GM21360 (cell line): Measurements from ENCODE around the gene KCNMA1.

Experiments used
- ATAC-seq: cut with Tn5 transposase; IDR thresholded peaks from one replicate; pipeline ENCODE4 v1.9.1; 2021; ENCODE audit warnings: mild to moderate bottlenecking, moderate library complexity; ENCODE audit not compliant: unreplicated experiment

Gene KCNMA1

DNA sequence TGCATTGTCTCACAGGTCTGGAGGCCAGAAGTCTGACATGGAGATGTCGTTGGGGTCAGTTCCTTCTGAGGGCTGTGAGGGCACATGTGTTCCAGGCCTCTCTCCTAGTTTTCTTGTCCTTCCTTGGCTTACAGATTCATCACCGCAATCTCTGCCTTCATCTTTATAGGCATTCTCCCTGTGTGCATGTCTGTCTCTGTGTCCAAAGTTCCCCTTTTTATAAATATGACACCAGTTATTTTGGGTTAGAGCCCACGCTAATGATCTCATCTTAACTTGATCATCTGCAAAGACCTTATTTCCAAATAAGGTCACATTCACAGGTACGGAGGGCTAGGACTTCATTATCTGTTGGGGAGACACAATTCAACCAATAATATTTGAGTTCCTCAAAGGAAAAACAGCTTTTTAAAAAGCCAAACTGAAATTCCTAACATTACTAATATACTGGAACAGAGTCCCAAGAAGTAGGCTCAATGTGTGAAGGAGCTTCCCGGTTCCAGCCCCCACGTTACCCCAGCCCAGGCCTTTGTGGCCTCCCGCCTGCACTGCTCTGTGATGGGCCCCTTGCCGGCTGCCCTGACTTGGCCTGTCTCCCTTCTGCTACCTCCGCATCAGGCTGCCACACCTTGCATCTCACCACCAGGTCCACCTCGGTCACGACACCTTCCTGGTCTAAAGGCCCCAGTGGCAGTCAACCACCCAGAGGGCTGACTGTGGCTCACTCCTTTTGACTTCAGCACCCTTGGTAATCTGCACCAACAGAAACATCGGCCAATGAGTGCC, 142.7 kb downstream of the KCNMA1 start:
- ATAC-seq, result no peak

DNA sequence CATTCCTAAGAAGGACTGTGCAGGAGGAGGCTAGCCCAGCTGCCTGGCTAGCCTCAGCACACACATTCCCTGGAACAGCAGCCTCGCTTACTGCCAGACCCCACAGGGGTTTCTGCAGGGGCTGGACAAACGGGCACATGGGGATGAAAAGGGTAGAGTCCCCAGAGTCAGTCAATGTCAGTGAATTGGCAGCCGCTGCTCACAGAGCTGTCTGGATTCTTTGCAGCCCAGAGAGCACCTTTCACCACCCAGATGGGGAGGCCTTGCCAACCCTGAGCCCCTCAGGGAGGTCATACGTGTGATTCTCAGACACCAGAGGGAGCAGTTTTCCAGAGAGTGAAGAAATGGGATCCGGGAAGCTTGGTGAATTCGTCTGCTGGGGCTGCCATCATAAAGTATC, 143.3 kb downstream of the KCNMA1 start:
- no peak for ATAC-seq

DNA sequence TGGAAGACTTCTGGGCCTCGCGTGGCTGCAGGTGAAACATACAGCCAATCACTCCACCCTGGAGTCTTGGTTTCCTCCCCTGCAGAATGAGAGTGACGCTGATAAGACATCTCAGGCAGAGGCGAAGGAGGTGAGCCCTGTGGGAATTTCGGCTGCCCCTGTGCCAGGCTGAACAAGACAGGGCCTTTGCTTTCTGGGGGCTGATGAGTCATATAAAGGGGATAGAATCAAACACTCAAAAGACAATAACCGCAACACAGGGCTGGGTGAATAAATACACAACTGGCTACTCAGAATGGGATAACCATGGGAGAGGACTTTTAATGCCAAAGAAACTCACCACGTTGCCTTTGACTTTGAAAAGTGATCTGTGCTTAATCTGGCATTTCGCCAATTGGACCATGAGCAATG, 143.8 kb downstream of the KCNMA1 start:
- ATAC-seq, result peak; percentile 31

DNA sequence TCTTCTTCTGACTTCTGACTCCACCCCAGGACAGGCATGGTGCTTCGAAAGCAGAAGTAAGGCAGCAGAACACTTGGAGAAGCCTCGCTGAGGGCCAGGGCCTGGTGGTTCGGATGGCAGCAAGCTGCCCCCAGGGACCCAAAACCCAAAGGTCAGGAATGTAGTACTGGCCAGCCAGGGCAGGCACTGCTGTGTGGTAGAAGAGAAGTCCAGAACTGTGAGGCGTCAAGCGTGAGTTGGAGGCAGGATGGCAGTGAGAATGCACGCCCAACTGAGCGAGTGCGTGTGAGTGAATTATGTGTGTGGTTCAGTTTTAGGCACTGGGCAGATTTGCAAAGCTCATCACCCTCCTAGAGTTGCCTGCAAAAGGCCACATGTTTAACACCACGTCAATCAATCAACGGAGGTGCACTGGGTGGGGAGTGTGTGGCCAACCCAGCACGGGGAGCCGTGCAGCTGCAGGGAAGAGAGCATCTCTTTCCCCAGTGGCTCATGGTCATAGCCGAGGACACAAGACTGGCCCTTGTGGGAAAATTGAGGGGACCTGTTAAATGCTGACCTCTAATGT, 144.3 kb downstream of the KCNMA1 start:
- ATAC-seq, result peak; percentile 19

DNA sequence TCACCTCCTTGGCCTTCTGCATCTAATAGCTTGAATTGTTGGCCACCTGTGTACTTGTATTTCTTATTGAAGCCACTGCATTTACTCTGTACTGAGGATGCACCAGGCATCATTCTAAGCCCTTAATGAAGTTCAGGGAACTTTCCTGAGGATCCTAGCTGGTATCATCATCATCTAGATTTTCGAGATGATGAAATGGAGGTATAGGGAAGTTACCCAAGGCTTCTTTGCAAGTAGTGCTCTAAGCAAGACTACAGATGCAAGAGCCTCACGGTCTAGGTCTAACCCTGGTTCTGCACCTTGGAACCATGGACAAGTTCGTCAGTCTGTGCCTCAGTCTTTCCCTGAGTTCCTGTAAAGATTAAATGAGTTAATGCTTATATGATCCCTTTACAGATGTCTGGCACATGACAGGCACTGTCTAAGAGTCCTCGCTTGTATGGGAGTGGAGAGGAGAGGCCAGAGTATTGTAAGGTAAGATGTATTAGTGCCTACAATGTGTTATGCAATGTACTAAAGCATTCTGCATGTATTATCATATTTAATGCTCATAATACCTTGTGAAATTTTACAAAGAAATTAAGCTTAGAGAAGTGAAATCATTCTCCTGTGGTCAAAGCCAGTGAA, 145.1 kb downstream of the KCNMA1 start:
- ATAC-seq, result no peak

DNA sequence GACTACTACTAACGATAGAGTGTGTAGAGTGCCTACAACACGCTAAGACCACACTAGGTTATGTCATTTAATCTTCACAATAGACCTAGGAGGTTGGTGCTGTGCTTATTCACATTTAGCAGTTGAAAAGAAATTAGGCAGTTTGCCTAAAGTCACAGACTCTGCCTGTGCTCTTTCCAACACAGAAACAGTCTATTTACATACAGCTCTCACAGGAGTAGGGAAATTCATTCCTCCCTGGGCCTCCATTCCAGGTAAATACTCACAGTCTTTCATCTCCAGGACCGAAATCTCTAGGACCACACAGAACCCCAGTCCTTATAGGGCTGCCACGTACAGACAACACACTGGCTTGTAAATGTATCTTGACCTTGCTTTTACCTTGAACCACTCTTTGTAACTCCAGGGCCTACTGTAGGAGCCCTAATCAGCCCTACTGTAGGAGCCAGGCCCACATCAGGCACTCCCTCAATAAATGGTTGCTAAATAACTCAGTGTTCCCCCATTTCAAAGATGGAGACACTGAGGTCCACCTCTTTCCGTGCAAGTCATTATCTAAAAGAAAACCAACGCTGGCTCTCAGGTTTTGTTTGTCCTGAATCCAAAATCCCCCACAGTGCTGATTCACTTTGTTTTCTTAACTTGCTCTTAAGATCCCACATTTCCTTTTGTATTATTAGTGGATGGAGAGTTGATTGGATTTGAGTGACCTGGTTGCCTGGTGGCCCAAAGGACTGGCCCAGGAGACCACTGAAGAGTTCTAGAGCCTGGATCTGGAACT, 146.9 kb downstream of the KCNMA1 start:
- no peak for ATAC-seq

DNA sequence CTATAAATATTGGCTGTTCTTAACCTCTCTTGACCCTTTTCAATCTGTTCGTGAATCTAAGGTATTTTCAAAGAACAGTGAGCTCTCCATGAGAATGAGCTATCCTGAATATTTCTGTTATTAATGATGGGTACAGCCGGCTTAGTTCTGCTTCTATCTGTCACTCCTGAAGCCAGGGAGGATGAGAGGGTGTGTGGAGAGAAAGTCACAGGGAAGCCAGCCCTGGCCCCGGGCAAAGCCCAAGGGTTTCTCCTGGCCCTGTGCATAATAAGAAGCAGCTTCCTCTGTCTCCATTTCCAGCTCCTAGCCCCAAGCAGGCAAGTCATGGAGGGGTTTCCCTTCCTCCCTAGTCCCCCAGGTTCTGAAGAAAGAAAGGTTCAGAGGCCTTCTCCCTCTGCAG, 151.1 kb downstream of the KCNMA1 start:
- no peak for ATAC-seq

DNA sequence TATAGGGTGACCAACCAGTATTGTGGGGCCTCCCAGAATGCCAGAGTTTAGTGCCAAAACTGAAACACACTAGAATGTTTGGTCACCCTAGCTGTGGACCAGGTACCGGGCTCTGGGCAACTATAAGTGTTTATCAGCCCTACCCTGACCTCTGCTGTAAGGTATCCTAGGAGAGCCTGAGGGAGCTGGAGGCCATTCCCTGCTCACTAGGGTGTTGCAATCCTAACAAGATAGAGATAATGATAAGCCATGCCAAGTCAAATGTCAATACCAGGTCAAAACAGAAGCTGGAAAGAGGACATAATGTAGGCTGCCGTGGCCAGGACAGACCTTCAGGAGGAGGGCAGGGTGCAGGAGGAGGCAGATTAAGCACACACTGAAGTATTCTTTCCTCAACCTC, 151.8 kb downstream of the KCNMA1 start:
- ATAC-seq, result no peak

DNA sequence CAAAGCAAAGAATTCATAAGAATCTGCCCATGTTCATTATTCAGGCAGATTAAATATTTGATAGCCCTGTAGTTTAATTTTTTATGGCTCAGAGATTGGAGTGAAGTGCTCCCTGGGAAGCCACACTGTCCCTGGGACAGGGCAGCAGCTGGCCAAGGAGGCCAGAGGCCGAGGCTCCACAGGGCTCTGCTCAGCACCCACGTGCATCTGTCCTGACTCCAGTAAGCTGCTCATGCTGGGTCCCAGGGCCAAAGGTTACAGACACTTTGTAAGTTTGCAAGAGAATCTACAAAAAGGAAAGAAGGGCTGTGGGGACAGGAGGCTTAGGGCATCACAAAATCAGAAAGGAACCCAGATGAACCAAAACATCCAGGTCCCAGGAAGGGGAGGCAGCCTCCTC, 155.5 kb downstream of the KCNMA1 start:
- ATAC-seq, result no peak

DNA sequence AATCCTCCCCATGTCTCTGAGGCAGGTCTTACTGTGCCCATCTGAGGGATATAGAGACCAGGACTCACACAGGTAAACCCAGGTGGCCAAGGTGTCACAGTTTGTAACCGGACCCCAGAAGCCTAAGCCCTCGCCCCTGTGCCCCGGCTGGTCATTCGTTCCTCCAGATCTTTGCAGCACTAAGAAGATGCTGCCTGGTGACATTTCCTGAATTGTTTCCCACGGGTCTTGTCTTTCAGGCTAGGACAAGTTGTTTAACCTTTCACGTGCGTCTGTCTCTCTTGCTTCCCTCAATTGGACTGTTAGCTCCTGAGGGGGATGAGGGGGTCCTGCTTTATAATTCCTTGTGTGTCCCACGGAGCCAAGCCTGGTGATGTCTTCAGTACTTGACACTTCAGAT, 158.0 kb downstream of the KCNMA1 start:
- ATAC-seq, result no peak

DNA sequence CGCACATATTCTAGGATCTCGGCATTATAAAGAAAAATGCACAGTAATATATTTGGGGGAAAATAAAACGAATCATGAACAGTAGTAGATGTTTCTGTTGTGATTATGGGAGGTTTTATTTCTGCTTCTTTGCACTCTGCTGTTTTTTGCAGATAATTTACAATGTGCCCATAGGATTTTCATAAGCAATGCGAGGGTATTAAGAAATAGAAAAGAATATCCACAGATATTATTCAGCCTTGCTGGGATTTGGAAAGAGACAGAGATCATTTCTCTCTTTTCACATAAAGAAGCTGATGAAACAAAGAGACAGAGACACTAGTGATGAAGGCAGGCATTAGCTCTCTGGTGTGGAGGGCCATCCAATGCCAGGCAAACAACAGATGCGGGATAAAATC, 158.6 kb downstream of the KCNMA1 start:
- ATAC-seq, result no peak

DNA sequence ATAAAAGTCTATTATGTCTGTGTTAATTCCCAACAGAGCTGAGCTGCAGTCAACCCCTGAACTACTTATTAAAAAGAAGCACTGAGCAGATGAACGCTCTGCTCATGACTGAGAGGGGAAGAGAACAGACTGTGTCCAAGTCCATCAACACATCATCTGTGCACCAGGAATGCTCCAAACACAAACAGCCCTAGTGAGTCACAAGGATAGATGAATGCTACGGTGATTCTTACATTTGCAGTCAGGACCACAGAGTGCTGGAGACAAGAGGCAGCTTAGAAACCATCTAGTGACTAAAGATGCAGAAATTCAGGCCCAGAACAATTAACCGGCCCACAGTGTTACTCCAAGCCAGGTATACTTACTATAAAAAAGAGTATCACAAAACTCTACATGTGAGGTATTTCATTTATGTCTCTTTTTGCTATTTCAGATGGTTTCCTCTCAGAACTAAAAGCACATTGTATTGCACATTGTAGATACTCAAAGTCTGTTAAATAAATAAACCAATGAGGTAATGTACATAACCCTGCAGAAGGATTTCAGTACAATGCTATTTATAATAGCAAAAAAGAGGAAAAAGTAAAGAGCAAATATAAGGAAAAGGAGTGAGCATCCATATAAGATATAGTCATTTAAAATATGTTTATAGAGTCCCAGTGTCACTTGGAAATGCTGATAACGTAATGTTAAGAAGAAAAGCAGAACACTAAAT, 159.2 kb downstream of the KCNMA1 start:
- ATAC-seq, result no peak

DNA sequence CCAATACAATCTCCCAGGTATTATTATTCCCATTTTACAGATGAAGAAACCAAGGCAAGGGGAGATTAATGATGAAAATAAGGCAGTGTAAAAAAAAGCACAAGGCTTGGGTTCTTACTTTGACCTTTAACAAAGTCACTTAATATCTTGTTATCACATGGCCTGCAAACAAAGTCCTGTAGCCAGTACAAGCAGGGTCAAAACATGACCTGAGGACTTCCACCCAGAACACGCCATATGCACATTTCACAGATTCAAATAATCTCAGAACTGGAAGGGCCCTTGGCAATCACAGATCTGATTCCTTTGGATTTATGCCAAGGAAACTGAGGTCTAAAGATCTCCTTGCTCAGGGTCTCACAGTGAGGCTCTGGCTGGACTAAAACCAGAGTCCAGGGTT, 162.1 kb downstream of the KCNMA1 start:
- ATAC-seq, result no peak

DNA sequence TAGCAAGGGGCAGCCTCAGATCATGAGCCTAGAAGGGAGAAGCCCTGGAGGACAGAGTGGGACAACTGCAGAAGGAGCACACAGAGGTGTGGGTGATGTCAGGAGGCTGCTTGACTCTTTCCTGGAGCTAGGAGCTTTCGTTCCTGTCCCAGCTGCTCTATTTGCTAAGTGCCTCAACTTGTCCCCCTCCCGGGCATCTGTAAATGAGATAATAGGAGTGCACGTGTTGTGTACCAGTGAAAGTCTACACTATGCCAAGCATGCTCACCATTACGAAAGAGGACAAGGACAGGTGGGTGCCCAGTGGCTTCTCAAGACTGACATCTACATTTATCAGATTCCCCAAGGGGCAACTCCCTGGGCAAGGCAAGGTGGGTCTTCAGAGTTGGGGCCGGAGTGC, 162.7 kb downstream of the KCNMA1 start:
- no peak for ATAC-seq

DNA sequence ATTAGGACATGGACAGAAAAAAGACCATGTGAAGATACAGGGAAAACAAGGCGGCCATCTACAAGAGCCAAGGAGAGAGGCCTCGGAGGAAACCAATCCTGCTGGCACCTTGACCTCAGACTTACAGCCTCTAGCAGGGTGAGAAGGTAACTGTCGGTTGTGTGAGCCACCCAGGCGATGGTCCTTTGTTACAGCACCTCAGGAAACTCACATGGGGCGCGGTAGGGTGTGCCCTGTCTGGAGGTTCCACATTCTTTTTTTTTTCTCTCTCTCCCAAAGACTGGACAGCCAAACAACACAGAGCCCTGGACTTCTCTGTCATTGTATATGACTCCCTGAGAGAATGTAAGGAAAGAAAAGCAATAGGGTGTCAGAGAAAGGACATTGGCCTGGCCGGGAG, 163.2 kb downstream of the KCNMA1 start:
- ATAC-seq, result no peak

DNA sequence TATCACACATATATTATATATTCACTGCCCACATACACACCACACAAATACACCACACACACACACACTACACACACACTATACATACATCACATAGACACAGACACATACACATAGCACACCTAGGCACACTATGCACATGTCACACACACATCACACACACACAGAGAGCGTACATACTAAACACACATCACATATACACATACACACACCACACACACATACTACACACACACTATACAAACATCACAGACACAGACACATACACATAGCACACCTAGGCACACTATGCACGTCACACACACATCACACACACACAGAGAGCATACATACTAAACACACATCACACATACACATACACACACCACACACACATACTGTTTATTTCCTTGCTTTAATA, 165.5 kb downstream of the KCNMA1 start:
- ATAC-seq, result no peak

DNA sequence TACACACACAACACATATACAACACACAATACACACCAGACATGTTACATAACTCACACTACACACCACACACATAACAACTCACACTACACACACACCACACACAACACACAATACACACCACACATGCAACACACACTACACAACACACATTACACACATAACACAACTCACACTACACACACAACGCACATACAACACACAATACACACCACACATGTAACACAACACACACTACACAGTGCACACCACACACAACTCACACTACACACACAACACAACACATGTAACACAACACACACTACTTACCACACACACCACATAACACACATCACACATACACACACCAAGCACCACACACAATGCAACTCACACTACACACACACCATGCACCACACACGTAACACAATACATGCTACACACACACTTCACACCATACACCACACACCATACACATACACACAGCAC, 166.5 kb downstream of the KCNMA1 start:
- no peak for ATAC-seq

DNA sequence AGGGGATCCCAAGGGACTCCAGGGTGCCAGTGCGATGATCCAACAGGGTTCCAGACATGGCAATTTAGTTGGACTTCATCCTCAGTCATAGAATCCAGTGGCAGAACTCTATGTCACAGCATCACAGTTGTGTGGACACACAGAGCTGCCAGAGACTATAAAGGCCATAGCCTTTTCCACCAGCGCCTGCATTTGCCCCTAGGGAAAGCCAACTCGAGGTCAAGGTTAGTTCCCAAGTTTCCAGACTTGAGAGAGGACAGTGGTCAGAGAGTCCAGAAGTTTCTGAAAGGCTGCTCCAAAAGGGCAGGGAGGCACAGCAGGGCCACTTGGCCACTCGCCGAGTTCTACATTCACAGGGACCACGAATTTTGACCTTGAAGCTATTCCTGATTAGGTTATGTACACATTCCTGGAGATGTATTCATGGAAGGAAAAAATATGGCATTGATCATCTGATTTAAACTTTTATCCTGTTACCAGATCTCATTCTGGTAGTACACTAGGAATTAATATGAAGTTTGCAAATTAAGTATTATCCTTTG, 170.1 kb downstream of the KCNMA1 start:
- no peak for ATAC-seq

DNA sequence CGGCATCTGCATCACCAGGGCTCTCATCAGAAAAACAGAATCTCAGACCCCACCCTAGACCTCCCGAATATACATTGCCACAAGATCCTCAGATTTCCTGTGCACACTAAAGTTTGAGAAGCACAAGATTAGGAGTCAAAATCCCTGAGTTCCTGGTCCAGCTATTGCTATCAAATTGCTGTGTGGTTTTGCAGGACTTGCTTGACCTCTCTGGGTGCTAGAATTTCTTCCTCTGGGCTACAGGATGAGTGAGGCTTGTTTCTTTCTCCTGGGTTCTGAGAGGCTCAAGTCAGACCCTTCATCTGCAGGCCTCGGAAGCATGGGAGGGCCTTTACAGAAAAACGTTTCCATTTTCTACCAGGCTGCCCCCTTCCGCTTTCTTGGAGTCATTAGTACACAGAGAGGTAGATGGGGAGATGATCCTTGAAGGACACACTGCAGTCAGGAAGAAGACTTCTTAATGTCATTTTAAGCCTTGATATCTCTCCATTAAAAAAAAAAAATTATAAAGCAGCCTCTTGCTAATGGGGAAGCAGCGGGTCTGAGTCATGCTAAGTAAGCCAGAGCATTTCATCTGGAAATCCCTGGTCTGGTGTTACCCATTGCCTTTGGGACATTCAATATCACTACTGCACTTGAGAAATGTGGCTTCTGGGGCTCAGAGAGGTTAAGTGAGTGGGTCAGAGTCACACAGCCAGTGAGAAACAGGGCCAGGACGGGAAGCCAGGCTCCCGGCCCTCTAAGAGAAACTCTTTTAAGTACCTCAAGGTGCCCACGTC, 173.5 kb downstream of the KCNMA1 start:
- ATAC-seq, result no peak

DNA sequence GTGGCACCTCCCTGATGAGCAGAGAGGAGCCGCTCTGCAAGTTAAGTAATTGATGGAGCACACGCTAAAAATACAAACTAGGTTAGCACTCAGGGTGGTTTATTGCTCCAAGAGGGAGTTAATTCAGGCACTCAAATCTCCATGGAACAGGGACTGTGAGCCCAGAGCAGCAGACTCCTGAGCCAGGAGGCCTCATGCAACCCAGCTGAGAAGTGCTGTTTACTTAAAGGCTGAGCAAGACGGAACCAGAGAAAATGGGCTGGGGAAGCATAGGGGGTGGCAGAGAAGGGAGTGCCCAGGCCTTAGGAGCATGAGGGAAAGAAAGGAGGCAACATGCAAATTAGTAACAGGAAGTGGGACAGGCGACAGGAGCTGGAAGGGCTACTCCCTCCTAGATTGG, 174.1 kb downstream of the KCNMA1 start:
- no peak for ATAC-seq
